ENCODE measurements around the gene AK8. TPM values are rescaled to one million over a fixed set of nuclear protein-coding genes. Genes with fewer than 3 reads are reported as not detected.
A peak's percentile ranks its signal among the peaks of the same experiment; 100 is the strongest.

AK8 gene
- total and polyA plus RNA-seq, 4 donors, result 0.07 to 0.26 (median 0.11) TPM

DNA sequence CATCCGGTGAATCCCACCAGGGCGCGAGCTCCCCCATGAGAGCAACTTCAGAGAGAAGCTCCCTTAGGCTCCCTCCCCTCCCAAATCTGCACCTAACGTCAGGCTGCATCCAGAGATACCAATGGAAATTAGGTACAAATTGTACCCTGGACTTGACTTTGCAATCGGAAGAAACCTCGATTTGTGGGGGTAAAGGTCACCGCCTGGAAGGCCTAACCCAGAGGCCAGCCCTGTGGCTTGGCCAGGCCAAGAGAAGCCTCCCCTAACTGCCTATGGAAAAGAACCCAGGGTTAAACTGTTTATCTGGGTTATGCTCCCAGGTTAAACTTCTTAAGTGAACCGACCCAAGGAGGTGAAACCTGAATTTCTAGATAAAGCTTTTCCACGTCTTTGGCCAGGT is 127.4 kb downstream of the AK8 start:
- Histone ChIP-seq H3K27me3 (ENCODE audit: control insufficient read depth in 4 of 4, insufficient read depth in 4 of 4, low read length in 3 of 4) (no peaks in the 10 kb centered on the region), H3K4me3 (ENCODE audit: low read depth in 1 of 3, low read length in 3 of 3) (no peak overlapping the region), H3K9ac (ENCODE audit: low read depth in 1 of 2, low read length in 2 of 2) (no peak overlapping the region), H3K4me1 (ENCODE audit: control insufficient read depth in 4 of 4, insufficient read depth in 4 of 4, low read length in 3 of 4) (no peaks in the 10 kb centered on the region), H3K27ac (ENCODE audit: low read depth in 1 of 2, low read length in 2 of 2) (no peak overlapping the region), H3K9me3 (ENCODE audit: control insufficient read depth in 4 of 4, low read length in 3 of 4) (no peaks in the 10 kb centered on the region), H3K36me3 (ENCODE audit: control insufficient read depth in 4 of 4, insufficient read depth in 3 of 4, low read depth in 1 of 4, low read length in 3 of 4) (no peaks in the 10 kb centered on the region)
- no peak for DNase-seq (ENCODE audit: low spot score)
- TF ChIP-seq, protein P1, sequence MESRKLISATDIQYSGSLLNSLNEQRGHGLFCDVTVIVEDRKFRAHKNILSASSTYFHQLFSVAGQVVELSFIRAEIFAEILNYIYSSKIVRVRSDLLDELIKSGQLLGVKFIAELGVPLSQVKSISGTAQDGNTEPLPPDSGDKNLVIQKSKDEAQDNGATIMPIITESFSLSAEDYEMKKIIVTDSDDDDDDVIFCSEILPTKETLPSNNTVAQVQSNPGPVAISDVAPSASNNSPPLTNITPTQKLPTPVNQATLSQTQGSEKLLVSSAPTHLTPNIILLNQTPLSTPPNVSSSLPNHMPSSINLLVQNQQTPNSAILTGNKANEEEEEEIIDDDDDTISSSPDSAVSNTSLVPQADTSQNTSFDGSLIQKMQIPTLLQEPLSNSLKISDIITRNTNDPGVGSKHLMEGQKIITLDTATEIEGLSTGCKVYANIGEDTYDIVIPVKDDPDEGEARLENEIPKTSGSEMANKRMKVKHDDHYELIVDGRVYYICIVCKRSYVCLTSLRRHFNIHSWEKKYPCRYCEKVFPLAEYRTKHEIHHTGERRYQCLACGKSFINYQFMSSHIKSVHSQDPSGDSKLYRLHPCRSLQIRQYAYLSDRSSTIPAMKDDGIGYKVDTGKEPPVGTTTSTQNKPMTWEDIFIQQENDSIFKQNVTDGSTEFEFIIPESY (IDR thresholded peaks at IDR 0.05), result no peak
- TF ChIP-seq HNF4A (conservative IDR thresholded peaks at IDR 0.05), result peak; percentile 24 to 60
- TF ChIP-seq RXRA (IDR thresholded peaks at IDR 0.05), result no peak
- TF ChIP-seq FOXA2 (IDR thresholded peaks at IDR 0.05), result no peak
- 68% methylated on average over 9 of the region's 9 CpGs for WGBS

GRCh38 chr9:132749306-132749705 is 128.8 kb downstream of the AK8 start:
- 89% methylated on average over 13 of the region's 13 CpGs for WGBS
- no peak for TF ChIP-seq SP1 (IDR thresholded peaks at IDR 0.05)
- no peak for TF ChIP-seq RAD21 (IDR thresholded peaks at IDR 0.05)
- no peak for TF ChIP-seq HNF4A (conservative IDR thresholded peaks at IDR 0.05)
- TF ChIP-seq EGR1 (IDR thresholded peaks at IDR 0.05; ENCODE audit: low read depth in 2 of 2), result no peak
- TF ChIP-seq TAF1 (conservative IDR thresholded peaks at IDR 0.05), result no peak
- TF ChIP-seq, protein P2, sequence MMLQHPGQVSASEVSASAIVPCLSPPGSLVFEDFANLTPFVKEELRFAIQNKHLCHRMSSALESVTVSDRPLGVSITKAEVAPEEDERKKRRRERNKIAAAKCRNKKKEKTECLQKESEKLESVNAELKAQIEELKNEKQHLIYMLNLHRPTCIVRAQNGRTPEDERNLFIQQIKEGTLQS (IDR thresholded peaks at IDR 0.05), result no peak
- no peak for TF ChIP-seq FOXA2 (IDR thresholded peaks at IDR 0.05)
- TF ChIP-seq, protein P3, sequence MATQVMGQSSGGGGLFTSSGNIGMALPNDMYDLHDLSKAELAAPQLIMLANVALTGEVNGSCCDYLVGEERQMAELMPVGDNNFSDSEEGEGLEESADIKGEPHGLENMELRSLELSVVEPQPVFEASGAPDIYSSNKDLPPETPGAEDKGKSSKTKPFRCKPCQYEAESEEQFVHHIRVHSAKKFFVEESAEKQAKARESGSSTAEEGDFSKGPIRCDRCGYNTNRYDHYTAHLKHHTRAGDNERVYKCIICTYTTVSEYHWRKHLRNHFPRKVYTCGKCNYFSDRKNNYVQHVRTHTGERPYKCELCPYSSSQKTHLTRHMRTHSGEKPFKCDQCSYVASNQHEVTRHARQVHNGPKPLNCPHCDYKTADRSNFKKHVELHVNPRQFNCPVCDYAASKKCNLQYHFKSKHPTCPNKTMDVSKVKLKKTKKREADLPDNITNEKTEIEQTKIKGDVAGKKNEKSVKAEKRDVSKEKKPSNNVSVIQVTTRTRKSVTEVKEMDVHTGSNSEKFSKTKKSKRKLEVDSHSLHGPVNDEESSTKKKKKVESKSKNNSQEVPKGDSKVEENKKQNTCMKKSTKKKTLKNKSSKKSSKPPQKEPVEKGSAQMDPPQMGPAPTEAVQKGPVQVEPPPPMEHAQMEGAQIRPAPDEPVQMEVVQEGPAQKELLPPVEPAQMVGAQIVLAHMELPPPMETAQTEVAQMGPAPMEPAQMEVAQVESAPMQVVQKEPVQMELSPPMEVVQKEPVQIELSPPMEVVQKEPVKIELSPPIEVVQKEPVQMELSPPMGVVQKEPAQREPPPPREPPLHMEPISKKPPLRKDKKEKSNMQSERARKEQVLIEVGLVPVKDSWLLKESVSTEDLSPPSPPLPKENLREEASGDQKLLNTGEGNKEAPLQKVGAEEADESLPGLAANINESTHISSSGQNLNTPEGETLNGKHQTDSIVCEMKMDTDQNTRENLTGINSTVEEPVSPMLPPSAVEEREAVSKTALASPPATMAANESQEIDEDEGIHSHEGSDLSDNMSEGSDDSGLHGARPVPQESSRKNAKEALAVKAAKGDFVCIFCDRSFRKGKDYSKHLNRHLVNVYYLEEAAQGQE (IDR thresholded peaks at IDR 0.05), result no peak
- TF ChIP-seq FOXA1 (IDR thresholded peaks at IDR 0.05), result no peak
- TF ChIP-seq CTCF (IDR thresholded peaks at IDR 0.05; ENCODE audit: low read depth, low read length, missing input control), result no peak
- no peak for TF ChIP-seq RXRA (IDR thresholded peaks at IDR 0.05)
- no peak for TF ChIP-seq JUND (IDR thresholded peaks at IDR 0.05)

More at GRCh38 chr9:132749306-132749705, 128.8 kb downstream of the AK8 start:
- Histone ChIP-seq H3K27me3 (ENCODE audit: control insufficient read depth in 4 of 4, insufficient read depth in 4 of 4, low read length in 3 of 4) (peaks cover 0 to 6% (median 3%) of the 10 kb centered on the region in 4 donors), H3K9me3 (ENCODE audit: control insufficient read depth in 4 of 4, low read length in 3 of 4) (no peaks in the 10 kb centered on the region), H3K4me1 (ENCODE audit: control insufficient read depth in 4 of 4, insufficient read depth in 4 of 4, low read length in 3 of 4) (no peaks in the 10 kb centered on the region), H3K27ac (ENCODE audit: low read depth in 1 of 2, low read length in 2 of 2) (no peak overlapping the region), H3K36me3 (ENCODE audit: control insufficient read depth in 4 of 4, insufficient read depth in 3 of 4, low read depth in 1 of 4, low read length in 3 of 4) (no peaks in the 10 kb centered on the region), H3K9ac (ENCODE audit: low read depth in 1 of 2, low read length in 2 of 2) (no peak overlapping the region), H3K4me3 (ENCODE audit: low read depth in 1 of 3, low read length in 3 of 3) (no peak overlapping the region)
- no peak for DNase-seq (ENCODE audit: low spot score)
